Upper lobe of left lung (tissue), 4 donors: ENCODE data around the gene GSTO2.

ENCODE experiments used
- CTCF ChIP-seq, 6 experiments: fragments of 450-650 bp in 4 of 6; fragments of 200-600 bp in 2 of 6; sonication (generic) in 2 of 6; IDR thresholded peaks; one replicate each; pipeline ENCODE4 v1.5.1; 2016 to 2019; ENCODE audit warnings: antibody characterized with exemption in 6 of 6
- EP300 ChIP-seq, 4 donors: sonication (generic); formaldehyde crosslinking; IDR thresholded peaks; one replicate each; pipeline ENCODE4 v1.5.1; 2017; ENCODE audit warnings: antibody characterized with exemption in 4 of 4, control low read depth in 2 of 4
- POLR2A ChIP-seq, 4 donors: fragments of 450-650 bp; IDR thresholded peaks; one replicate each; pipeline ENCODE4 v1.5.1; 2016 to 2017; ENCODE audit warnings: antibody characterized with exemption in 4 of 4, mild to moderate bottlenecking in 2 of 4
- POLR2AphosphoS5 ChIP-seq, 2 donors: sonication (generic); formaldehyde crosslinking; IDR thresholded peaks; one replicate each; pipeline ENCODE4 v1.5.1; 2017; ENCODE audit warnings: antibody characterized with exemption in 2 of 2

GRCh38 chr10:104309980-104310978 is 41.3 kb downstream of the GSTO2 start:
- TF ChIP-seq CTCF (IDR thresholded peaks at IDR 0.05): no peak
- peak; percentile 46 to 52 for TF ChIP-seq POLR2AphosphoS5 (IDR thresholded peaks at IDR 0.05)
- no peak for TF ChIP-seq POLR2A (IDR thresholded peaks at IDR 0.05)
- TF ChIP-seq EP300 (IDR thresholded peaks at IDR 0.05): no peak
